Measurements from ENCODE around the gene OXTR. TPM values are rescaled to one million over a fixed set of nuclear protein-coding genes. Genes with fewer than 3 reads are reported as not detected.

The OXTR gene
- total RNA-seq, 1 donor from 2014 or later: 24.0 TPM

DNA sequence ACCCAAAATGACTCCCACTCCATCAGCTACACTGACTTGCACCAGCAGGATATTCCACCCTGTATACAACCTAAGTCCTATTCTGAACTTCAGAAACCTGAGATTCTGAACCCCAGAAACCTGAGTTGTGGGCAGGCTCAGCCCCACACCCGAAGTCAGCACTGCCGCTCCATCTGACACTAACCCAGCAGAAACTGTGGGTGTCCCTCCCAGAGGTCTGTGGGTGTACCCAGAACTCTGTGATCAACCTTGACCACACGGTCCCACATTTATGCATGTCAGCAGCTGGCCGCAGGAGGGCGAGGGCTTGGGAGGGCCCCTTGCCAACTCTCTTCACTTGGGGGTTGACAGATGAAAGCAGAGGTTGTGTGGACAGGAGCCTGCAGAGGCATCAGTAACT is 9.3 kb downstream of the OXTR start:
- no peak for DNase-seq (ENCODE audit: extremely low spot score, unreplicated experiment)
- Mint-ChIP-seq H3K27ac (ENCODE audit: unreplicated experiment) (no peak overlapping the region), H3K4me3 (ENCODE audit: unreplicated experiment) (no peak overlapping the region), H3K9me3 (ENCODE audit: unreplicated experiment) (no peaks in the 10 kb centered on the region), H3K27me3 (ENCODE audit: unreplicated experiment) (no peaks in the 10 kb centered on the region), H3K36me3 (ENCODE audit: unreplicated experiment) (peaks cover 10% of the 10 kb centered on the region), H3K4me1 (ENCODE audit: unreplicated experiment) (peaks cover 14% of the 10 kb centered on the region)
- TF ChIP-seq, protein P1, sequence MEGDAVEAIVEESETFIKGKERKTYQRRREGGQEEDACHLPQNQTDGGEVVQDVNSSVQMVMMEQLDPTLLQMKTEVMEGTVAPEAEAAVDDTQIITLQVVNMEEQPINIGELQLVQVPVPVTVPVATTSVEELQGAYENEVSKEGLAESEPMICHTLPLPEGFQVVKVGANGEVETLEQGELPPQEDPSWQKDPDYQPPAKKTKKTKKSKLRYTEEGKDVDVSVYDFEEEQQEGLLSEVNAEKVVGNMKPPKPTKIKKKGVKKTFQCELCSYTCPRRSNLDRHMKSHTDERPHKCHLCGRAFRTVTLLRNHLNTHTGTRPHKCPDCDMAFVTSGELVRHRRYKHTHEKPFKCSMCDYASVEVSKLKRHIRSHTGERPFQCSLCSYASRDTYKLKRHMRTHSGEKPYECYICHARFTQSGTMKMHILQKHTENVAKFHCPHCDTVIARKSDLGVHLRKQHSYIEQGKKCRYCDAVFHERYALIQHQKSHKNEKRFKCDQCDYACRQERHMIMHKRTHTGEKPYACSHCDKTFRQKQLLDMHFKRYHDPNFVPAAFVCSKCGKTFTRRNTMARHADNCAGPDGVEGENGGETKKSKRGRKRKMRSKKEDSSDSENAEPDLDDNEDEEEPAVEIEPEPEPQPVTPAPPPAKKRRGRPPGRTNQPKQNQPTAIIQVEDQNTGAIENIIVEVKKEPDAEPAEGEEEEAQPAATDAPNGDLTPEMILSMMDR (IDR thresholded peaks at IDR 0.05): no peak

DNA sequence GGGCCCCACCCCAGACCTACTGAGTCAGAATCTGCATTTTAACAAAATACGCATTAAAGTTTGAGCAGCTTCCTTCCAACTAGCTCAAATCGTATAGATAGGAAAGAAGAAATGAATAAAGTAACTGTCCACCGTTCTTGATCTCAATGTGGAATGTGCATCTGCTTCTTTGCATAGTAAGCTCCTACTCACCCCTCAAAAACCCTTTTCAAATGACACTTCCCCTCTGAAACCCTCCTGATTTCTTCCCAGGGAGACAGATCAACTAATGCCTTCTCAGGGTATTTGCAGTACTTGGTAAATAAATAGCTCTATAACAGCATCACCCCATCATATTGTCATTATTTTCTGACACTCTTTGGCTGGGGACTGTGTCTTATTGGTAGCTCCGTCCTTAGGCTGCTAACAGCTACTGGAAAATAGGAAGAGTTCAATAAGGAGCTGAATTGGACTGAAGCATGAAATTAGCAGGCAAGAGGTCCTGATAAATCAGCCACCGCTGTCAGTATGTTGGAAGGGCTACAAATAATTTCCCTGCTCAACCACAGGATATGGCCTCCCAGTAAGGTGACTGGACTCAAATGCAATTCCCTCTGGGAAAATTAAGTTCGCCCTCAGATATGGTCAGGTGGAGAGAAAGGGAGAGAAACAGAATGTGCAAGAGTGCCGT is 10.2 kb downstream of the OXTR start:
- Mint-ChIP-seq H3K27ac (ENCODE audit: unreplicated experiment) (no peak overlapping the region), H3K4me1 (ENCODE audit: unreplicated experiment) (peaks cover 13% of the 10 kb centered on the region), H3K4me3 (ENCODE audit: unreplicated experiment) (no peak overlapping the region), H3K27me3 (ENCODE audit: unreplicated experiment) (no peaks in the 10 kb centered on the region), H3K36me3 (ENCODE audit: unreplicated experiment) (peaks cover 5% of the 10 kb centered on the region), H3K9me3 (ENCODE audit: unreplicated experiment) (no peaks in the 10 kb centered on the region)
- TF ChIP-seq, protein P1 (IDR thresholded peaks at IDR 0.05): no peak
- no peak for DNase-seq (ENCODE audit: extremely low spot score, unreplicated experiment)

DNA sequence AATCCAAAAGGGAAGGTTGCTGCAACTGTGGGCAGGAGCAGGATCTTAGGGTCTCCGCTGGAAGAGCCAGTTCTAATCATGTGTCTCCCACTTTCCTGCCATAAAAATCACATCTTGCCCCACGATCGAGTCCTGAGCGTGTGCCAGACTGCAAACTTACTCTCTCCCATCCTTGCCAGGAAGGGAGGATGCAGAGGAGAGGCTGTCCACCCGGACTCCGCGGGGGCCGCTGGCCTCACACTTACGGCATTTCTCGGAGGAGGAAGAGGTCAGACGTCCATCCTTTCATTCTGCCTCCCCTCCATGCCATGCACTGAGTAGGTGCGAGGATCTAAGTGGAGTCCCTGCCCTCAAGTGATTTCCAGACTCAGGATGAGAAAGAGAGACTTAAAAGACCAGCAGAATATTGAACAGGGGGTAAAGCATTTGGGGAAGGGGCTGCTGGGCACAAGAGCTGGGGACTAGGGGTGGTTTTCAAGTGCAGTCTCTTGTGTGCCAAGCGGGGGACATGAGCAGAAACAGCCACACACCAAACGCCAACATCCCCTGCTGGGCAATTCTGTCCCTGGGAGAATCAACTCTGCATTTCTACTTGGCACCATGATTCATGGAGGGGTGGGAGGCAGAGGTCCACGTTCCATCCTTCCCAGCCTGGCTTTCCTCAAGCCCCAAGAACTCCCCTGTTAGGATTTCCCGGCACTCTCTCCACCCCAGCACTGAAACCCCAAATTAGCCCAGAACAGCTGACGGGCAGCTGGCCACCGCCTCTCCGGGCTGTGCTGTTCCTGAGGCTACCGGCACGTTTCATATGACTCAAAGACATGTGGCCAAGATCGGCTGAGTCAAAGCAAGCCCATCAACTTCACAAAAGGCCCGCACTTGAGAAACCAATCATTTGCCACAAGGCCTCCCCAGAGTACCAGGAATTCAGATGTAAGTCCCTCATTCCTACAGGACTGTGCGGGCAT is 11.6 kb downstream of the OXTR start:
- Mint-ChIP-seq H3K36me3 (ENCODE audit: unreplicated experiment) (peaks cover 9% of the 10 kb centered on the region), H3K4me3 (ENCODE audit: unreplicated experiment) (no peak overlapping the region), H3K9me3 (ENCODE audit: unreplicated experiment) (no peaks in the 10 kb centered on the region), H3K4me1 (ENCODE audit: unreplicated experiment) (peaks cover 13% of the 10 kb centered on the region), H3K27me3 (ENCODE audit: unreplicated experiment) (no peaks in the 10 kb centered on the region), H3K27ac (ENCODE audit: unreplicated experiment) (peak overlapping the region; percentile 44)
- TF ChIP-seq, protein P1 (IDR thresholded peaks at IDR 0.05): no peak
- no peak for DNase-seq (ENCODE audit: extremely low spot score, unreplicated experiment)

DNA sequence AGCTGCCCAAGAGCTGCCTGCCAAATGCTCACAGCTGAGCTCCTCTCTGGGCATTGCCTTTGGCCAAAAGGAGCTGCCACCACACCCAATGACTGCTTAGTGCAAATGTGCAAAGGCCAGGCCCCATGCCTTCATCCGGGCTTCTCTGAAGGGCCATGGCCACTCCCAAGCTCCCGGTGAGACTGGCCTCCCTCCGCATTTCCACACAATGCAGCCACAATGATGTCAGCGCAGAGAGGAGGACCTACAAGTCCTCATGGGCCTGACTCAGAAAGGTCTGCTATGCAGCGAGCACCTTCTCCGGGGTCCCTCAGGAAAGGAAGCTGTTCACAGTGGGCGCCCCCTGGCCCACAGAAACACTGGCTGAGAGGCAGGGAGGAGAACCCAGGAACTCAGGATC is 12.7 kb downstream of the OXTR start:
- Mint-ChIP-seq H3K4me1 (ENCODE audit: unreplicated experiment) (peaks cover 11% of the 10 kb centered on the region), H3K4me3 (ENCODE audit: unreplicated experiment) (no peak overlapping the region), H3K36me3 (ENCODE audit: unreplicated experiment) (peaks cover 19% of the 10 kb centered on the region), H3K27me3 (ENCODE audit: unreplicated experiment) (no peaks in the 10 kb centered on the region), H3K27ac (ENCODE audit: unreplicated experiment) (no peak overlapping the region), H3K9me3 (ENCODE audit: unreplicated experiment) (no peaks in the 10 kb centered on the region)
- DNase-seq (ENCODE audit: extremely low spot score, unreplicated experiment): no peak
- TF ChIP-seq, protein P1 (IDR thresholded peaks at IDR 0.05): no peak
